Panc1 (cell line): ENCODE results near the gene JPH3. TPM values are rescaled to one million over a fixed set of nuclear protein-coding genes. Genes with fewer than 3 reads are reported as not detected.

Source experiments
- ATAC-seq: fragments of 200-7000 bp; cut with Tn5 transposase; 2 replicates; pipeline ENCODE4 v1.9.1; 2020; ENCODE audit warnings: mild to moderate bottlenecking, moderate library complexity
- BruUV-seq: library from RNA; stranded (reverse); fragments of 400-500 nt; replicated peaks from 2 replicates; lab custom pipeline; 2021; lab: Mats Ljungman, UMichigan
- CTCF ChIA-PET: fragments of 300-600 bp; sonication (Branson Sonifier 250); formaldehyde crosslinking; loops from one replicate; lab custom pipeline; 2022; ENCODE audit warnings: antibody characterized with exemption; lab: Charles Lee
- POLR2A ChIA-PET: fragments of 300-600 bp; sonication (Branson Sonifier 250); formaldehyde crosslinking; loops from one replicate; lab custom pipeline; 2022; ENCODE audit warnings: antibody characterized with exemption; lab: Charles Lee
- DNase-seq: peaks from one replicate; pipeline ENCODE4 v3.0.0-alpha.2; 2010; ENCODE audit warnings: low read depth, low spot score
- H3K27ac ChIP-seq: 2 replicates; pipeline ENCODE4 v1.5.1; 2011; ENCODE audit warnings: mild to moderate bottlenecking, low read length, inconsistent platforms
- H3K27me3 ChIP-seq: fragments of 200-500 bp; sonication (Bioruptor generic); 2 replicates; pipeline ENCODE4 v1.6.0; 2014; ENCODE audit warnings: low read length, inconsistent platforms; ENCODE audit not compliant: control insufficient read depth, insufficient read depth
- H3K36me3 ChIP-seq: fragments of 200-500 bp; sonication (Bioruptor generic); 2 replicates; pipeline ENCODE4 v1.5.1; 2014; ENCODE audit warnings: inconsistent platforms, mild to moderate bottlenecking, low read length, moderate library complexity; ENCODE audit not compliant: control insufficient read depth, insufficient read depth
- H3K4me1 ChIP-seq: 2 replicates; pipeline ENCODE4 v1.5.1; 2011; ENCODE audit warnings: inconsistent platforms, mild to moderate bottlenecking, low read length, moderate library complexity; ENCODE audit not compliant: control insufficient read depth, insufficient read depth
- H3K4me3 ChIP-seq, 2 experiments: 2 replicates each; pipeline ENCODE4 v1.5.1; 2011 to 2012; ENCODE audit warnings: low read depth in 2 of 2, low read length in 2 of 2, mild to moderate bottlenecking in 2 of 2, inconsistent platforms in 1 of 2, moderate library complexity in 1 of 2
- H3K9me3 ChIP-seq: fragments of 200-500 bp; sonication (Bioruptor generic); 2 replicates; pipeline ENCODE4 v1.5.1; 2014; ENCODE audit warnings: low read depth, mild to moderate bottlenecking, inconsistent platforms, low read length, moderate library complexity; ENCODE audit not compliant: control insufficient read depth, insufficient read depth
- POLR2AphosphoS5 ChIP-seq: IDR thresholded peaks from 2 replicates; pipeline ENCODE4 v1.6.1; 2012; ENCODE audit warnings: mild to moderate bottlenecking, low read depth, low read length, moderate library complexity
- REST ChIP-seq, 2 experiments: IDR thresholded peaks; 2 replicates each; pipeline ENCODE4 v1.6.1; 2011 to 2012; ENCODE audit warnings: low read depth in 2 of 2, control low read depth in 1 of 2, low read length in 1 of 2, mild to moderate bottlenecking in 1 of 2, moderate library complexity in 1 of 2; ENCODE audit not compliant: insufficient read depth in 1 of 2
- SIN3A ChIP-seq: IDR thresholded peaks from 2 replicates; pipeline ENCODE4 v1.6.1; 2012; ENCODE audit warnings: low read depth, mild to moderate bottlenecking, low read length, moderate library complexity, borderline replicate concordance; ENCODE audit not compliant: insufficient read depth
- TCF7L2 ChIP-seq: IDR thresholded peaks from 2 replicates; pipeline ENCODE4 v1.6.1; 2011; ENCODE audit warnings: mild to moderate bottlenecking, low read depth, low read length, inconsistent platforms
- in situ Hi-C: cut with HindIII; loops from 2 replicates; pipeline ENCODE4 v1.10.0; 2016; ENCODE audit warnings: low sequenced_read_pairs, low pct_unique_long_range_greater_than_20kb
- intact Hi-C: fragments of 100-400 bp; cut with micrococcal nuclease; formaldehyde crosslinking; loops from one replicate; pipeline ENCODE4 v1.10.0; 2022; ENCODE audit not compliant: unreplicated experiment
- total RNA-seq: library from RNA; stranded (reverse); gene quantifications from one replicate; pipeline ENCODE4 v1.2.1, GENCODE V29; 2021; ENCODE audit not compliant: unreplicated experiment
- TF ChIP-seq, protein P1 (sequence below): fragments of 450-650 bp; IDR thresholded peaks from 2 replicates; pipeline ENCODE4 v1.5.1; 2017; ENCODE audit warnings: mild to moderate bottlenecking

JPH3 gene
- total RNA-seq, 1 experiment from 2014 or later: 1.2 TPM

DNA sequence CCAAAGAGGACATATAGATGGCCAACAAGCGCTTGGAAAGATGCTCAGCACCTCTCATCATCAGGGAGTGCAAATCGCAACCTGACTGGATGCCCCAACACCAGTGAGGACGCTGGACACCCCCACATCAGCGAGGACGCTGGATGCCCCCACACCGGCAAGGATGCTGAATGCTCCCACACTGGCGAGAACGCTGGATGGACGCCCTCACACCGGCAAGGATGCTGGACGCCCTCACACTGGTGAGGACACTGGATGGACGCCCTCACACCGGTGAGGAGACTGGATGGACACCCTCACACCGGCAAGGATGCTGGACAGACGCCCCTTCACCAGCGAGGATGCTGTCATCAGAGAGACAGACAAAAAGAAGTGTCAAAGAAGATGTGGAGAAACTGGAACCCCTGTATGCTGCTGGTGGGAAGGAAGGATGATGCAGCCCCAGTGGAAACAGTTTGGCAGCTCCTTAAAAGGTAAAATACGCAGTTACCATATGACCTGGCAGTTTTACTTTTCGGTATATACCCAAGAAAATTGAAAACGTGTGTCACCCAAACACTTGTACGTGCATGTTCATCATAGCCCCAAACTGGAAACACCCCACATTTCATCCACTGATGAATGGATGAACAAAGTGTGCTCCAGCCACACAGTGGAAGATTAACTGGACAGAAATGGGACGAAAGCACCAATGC is 10.1 kb upstream of the JPH3 start:
- no peaks in the 10 kb centered on the region for H3K27me3 ChIP-seq
- H3K4me1 ChIP-seq: no peaks in the 10 kb centered on the region; the same call in 1 of the 2 replicates
- intact Hi-C loops: no loop called here
- no peak for TF ChIP-seq REST (IDR thresholded peaks at IDR 0.05; ENCODE audit: insufficient read depth in 1 of 2, low read depth in 2 of 2, low read length in 1 of 2)
- no peak for TF ChIP-seq TCF7L2
- TF ChIP-seq, protein P1, sequence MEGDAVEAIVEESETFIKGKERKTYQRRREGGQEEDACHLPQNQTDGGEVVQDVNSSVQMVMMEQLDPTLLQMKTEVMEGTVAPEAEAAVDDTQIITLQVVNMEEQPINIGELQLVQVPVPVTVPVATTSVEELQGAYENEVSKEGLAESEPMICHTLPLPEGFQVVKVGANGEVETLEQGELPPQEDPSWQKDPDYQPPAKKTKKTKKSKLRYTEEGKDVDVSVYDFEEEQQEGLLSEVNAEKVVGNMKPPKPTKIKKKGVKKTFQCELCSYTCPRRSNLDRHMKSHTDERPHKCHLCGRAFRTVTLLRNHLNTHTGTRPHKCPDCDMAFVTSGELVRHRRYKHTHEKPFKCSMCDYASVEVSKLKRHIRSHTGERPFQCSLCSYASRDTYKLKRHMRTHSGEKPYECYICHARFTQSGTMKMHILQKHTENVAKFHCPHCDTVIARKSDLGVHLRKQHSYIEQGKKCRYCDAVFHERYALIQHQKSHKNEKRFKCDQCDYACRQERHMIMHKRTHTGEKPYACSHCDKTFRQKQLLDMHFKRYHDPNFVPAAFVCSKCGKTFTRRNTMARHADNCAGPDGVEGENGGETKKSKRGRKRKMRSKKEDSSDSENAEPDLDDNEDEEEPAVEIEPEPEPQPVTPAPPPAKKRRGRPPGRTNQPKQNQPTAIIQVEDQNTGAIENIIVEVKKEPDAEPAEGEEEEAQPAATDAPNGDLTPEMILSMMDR: no peak
- TF ChIP-seq POLR2AphosphoS5: no peak
- no peak for TF ChIP-seq SIN3A
- CTCF ChIA-PET: no interaction called here
- ATAC-seq (no peak), DNase-seq (no peak)
- no peak overlapping the region for H3K27ac ChIP-seq
- in situ Hi-C loops: no loop called here
- H3K4me3 ChIP-seq: no peak overlapping the region
- no TSS peak for BruUV-seq
- no peaks in the 10 kb centered on the region for H3K36me3 ChIP-seq
- H3K9me3 ChIP-seq: no peaks in the 10 kb centered on the region
- POLR2A ChIA-PET: no interaction called here

- CTCF ChIA-PET: no interaction called here
- ATAC-seq: no peak
- intact Hi-C loops (no loop called here), in situ Hi-C loops (no loop called here)
- POLR2A ChIA-PET: no interaction called here
- no peaks in the 10 kb centered on the region for H3K9me3 ChIP-seq
- DNase-seq: no peak
- TF ChIP-seq SIN3A (no peak), REST (IDR thresholded peaks at IDR 0.05; ENCODE audit: insufficient read depth in 1 of 2, low read depth in 2 of 2, low read length in 1 of 2) (no peak), TCF7L2 (no peak), POLR2AphosphoS5 (no peak)
- TF ChIP-seq, protein P1: no peak
- no peak overlapping the region for H3K4me3 ChIP-seq
- H3K4me1 ChIP-seq: no peaks in the 10 kb centered on the region; the same call in 1 of the 2 replicates
- H3K27ac ChIP-seq: no peak overlapping the region
- no peaks in the 10 kb centered on the region for H3K27me3 ChIP-seq
- no peaks in the 10 kb centered on the region for H3K36me3 ChIP-seq
- no TSS peak for BruUV-seq
Measured at GRCh38 chr16:87593710-87594258, 8.5 kb upstream of the JPH3 start.
